ENCODE measurements around the gene TSPYL4.
A peak's percentile ranks its signal among the peaks of the same experiment; 100 is the strongest.
"Not testable (repeated sequence)": the region's sequence is repeated elsewhere in the genome, so short reads cannot be mapped to it uniquely, and the experiment has no call there.

The TSPYL4 gene

DNA sequence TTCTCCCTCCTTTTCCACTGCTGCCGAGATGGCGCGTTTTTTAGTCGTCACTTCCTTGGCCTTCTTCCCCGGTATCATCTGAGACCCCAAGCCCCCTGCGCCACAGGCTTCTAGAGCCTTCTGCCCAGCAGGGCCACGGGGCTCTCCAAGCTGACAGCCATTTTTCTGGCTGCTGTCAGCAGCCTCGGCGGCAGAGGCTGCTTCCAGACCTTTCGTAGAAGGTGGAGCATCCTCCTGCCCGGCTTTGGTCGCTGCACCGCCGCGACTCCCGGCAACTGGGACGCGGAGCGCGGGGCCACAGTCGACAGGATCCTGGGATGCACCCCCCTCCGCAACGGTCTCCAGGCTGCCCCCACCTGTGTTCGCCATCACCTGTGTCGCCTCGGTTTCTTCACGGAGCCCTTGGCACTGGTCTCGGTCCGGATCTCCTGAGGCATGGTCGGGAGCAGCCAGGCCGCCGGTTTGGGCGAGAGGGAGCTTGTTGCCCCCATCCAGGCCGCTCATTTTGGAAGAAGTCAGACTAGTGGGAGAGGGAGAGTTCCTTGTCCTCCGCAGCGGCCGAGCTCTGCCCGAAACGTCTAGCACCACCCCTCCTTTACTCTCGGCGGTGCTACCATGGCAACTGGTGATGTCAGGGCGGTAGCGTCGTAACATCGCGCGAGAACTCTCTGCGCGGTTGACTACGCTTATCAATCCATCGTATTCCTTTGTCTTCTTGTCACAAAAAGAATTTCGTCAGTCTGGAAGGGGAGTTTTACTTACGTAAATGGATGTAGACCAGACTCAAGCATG, at the start of gene TSPYL4:
Gene TSPYL4, minus strand, starts transcription at position 571 of the 792 bp plus-strand sequence. Its CDS starts 67 bp downstream, at position 504.
- DNase-seq: peak; percentile 95

DNA sequence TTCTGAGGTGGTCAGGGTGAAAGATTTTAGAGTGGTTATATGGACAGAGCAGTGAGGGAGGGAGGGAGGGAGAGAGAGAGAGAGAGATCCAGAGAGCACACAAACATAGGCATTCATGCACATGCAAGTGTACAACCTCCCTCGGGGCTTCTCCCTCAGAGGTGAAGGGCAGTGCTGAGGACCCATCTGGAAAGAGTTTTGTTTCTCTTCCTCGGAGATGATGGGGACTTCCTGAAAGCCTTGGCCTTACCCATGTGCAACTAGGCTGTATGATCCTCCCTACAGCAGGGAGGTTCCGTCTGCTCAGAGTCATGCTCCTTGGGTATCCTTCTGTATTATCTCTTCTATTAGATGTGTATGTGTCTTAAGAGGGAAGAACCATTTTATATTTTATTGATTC, 47.2 kb upstream of the TSPYL4 start:
- DNase-seq: no peak

- no peak for DNase-seq
These were observed 46.7 kb upstream of the TSPYL4 start for GRCh38 chr6:116300566-116300965.

DNA sequence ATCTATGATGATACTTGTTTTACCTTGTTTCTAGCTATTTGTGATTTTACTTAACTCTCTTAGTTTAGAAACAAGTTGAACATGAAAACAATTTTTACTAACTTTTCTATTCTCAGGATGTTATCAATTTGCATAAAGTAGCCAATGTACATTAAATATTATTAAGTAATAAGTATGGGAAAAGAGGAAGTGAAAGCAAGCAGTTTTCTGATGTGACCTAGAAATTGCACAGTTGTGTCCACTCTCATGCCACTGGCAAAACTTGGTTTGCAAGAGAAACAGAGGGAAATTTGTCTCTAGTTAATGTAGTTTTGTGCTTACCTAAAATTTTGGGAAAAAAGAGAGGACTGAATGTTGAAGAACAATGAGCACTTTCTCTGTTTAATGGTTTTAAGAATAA, 45.1 kb upstream of the TSPYL4 start:
- no peak for DNase-seq

DNA sequence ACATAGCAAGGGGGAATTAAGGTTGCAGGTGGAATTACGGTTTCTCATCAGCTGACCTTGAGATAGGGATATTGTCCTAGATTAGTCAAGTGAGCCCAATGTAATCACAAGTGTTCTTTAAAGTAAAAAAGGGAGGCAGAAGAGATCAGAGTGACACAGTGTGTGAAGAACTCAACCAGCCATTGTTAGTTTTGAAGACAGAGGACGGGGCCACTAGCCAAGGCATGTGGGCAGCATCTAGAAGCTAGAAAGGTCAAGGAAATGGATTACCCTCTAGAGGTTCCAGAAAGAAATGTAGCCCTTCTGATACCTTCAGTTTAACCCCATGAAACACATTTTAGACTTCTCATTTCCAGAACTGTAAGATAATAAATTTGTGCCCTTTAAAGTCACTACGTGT, 44.4 kb upstream of the TSPYL4 start:
- DNase-seq: no peak

DNA sequence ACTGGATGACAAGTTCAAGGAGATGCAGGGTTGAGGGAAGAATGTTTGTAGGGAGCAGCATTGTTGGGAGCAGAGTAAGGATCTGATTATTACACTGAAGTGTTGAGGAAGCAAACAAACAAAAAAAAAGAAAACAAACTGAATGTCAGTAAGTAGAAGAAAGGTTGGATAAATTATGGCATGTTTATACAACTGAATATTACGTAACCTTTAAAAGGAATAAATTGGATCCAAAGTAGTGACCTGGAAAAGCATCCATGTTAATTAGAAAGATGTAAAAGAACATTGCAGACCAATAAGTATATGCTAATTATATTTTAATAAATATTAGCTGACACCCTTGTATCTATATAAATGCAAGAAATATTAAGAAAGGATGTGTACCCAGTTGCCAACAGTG, 38.7 kb upstream of the TSPYL4 start:
- DNase-seq: no peak

DNA sequence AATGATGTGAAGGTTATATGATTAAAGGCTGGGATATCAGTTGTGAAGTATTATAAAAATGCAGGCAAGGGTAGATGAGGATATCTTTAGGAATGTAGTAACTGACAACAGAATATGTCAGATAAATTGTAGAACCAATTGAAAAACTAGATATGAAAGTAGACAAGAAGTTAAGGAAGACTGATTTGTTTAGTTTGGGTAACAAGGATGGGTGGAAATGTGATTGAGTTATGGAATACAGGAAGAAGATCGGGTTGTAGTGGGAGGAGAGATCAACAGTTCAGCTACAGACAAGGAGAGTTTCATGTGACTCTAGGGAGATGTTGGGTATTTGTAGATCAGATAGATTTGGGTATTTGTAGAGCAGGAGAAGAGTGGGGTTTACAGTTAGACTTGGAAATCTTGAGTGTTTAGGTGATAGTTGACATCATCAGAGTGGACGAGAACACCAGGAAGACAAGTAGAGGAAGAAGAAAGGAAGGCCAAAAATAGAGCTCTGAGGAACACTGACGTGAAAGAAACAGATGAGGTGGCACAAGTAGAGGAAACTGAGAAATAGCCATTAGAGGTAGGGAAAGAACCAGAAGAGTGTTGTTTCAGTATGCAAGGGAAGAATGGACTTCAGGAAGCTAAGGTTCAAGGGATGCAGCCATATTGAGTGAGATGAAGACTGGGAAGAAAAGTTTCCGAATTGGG, 38.0 kb upstream of the TSPYL4 start:
- no peak for DNase-seq

- no peak for DNase-seq
These were observed 36.9 kb upstream of the TSPYL4 start for GRCh38 chr6:116290799-116291198.

DNA sequence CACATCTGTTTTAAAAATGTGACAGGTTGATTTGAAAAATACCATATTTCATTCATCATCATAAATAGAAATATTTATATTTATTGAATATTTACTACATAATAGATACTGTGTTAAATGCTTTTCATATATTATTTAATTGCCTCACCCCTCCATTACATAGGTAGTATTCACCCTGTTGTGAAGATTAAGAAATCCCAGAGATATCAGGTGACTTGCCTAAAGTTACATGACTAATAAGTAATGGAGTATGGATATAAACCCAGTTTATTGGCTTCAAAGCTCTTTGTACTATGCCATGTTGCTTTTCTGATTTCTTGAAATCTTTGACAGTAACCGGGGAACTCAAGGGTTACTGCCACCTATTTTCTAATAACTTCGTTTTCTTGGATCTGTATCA, 36.0 kb upstream of the TSPYL4 start:
- DNase-seq: no peak

DNA sequence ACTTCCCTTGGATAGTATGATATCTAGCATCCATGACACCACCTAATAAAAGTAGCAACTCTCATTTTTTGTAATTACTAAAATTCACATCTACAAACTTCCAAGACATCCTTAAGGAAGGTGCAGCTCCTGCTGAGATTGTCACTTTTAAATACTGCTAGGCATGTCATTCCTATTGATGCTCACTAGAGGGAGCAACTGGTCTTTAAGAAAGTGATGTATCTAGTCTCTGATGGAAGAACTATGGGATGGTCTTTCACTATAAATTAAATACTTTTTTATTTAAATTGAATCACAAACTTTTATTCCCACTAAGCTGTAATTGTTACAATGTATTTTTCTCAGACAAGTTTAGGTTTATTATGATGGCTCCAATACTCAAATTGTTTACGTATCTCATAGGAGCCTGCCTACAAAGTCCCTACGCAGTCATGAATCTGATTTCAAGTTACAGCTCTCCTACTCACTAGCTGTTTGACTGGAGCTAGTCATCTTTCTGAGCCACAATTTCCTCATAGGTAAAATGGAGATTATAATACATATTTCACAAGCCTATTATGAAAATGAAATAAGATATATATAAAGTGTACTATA, 33.9 kb upstream of the TSPYL4 start:
- DNase-seq: peak; percentile 57

DNA sequence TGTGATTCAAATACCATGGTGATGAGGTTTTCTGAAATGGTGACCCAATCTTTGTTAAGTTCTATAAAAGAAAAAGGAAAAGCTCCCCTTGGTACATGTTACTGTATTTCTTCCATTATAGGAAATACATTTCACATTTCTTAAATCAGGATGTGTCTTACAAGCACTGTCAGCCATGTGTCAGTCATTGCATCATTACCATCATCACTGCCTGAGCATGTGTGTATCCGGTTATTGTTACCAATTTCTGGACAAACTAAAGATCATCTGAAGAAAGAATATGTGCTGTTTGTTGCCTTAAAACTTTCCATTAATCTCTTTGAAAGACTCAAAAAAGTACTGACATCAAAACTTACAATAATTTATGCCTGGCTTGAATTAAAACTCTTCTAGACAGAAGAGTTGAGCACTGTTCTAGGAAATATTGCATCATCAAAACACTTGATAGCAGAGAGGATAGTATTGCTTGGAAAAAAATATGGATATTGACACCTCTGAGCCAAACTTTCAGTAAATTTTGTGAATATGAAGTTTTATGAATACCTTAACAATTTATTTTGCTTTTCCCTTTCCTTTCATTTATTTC, 33.0 kb upstream of the TSPYL4 start:
- DNase-seq: no peak

DNA sequence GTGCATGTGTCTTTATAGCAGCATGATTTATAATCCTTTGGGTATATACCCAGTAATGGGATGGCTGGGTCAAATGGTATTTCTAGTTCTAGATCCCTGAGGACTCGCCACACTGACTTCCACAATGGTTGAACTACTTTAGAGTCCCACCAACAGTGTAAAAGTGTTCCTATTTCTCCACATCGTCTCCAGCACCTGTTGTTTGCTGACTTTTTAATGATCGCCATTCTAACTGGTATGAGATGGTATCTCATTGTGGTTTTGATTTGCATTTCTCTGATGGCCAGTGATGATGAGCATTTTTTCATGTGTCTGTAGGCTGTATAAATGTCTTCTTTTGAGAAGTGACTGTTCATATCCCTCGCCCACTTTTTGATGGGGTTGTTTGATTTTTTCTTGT, 31.1 kb upstream of the TSPYL4 start:
- not testable (repeated sequence) for DNase-seq

GRCh38 chr6:116283191-116283590, 29.3 kb upstream of the TSPYL4 start:
- DNase-seq: no peak

DNA sequence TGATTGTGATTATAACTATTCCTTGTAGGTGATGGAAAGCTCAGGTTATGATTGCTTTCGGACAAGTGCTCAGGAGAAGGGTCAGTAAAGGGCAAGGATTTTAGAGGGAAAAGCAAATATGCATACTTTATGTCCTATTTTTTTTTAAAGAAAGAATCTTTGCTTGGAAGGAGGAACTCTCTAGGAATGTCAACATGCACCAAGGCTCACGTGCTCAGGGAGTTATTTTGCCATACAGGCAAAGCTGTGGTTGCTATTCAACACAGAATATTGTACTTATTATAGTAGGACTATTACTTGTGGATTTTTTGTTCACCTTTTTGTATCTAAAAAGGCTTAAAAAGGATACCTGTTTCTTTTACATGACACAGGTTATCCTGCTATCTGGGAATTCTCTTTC, 28.8 kb upstream of the TSPYL4 start:
- DNase-seq: no peak

DNA sequence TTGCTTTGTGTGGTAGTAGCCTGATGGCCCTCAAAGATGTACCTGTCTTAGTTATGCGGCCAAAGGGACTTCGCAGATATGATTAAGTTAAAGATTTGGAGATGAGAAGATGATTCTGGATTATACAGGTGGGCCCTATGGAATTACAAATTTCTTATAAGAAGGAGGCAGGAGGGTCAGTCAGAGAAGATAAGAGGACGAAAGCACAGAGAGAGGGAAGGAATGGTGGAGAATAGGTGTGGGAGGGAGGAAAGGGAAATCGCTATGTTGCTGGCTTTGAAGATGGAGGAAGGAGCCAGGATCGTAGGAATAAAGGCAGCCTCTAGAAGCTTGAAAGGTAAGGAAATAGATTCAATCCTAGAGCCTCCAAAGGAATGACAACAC, 27.1 kb upstream of the TSPYL4 start:
- DNase-seq: no peak

DNA sequence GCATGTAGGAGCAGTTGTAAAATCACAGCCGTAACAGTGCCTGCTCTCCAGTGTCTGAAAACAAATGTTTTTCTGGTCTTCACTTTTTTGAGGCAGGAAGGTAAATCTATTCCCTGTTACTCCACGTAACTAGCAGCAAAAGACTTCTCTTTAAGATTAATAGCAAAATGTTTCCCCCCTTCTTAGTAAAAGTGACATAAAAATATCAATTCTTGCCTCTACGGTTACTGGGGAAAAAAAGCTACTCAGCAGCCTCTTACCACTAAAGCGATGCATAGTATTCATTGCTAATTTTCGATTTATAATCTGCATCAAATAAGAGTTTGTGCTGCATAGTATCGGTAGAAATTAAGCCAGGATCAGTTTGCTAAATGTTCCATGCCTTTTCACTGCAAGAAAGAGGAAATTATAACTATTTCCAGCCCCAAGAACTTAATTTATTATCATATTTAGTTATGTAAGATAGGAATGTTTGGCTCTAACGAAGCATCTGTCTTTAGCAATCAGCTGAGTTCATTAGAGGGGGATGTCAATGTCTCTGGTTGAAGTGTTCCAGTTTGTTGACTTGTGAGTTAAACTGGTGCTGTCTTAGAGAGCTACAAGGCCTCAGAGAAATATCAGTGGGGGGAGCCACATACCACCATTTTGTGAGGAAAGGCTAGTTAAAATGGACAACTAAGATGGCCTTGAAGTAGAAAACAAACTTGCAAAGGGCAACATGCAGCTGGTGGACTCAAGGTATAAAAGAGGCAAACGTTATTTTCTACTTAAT, 26.5 kb upstream of the TSPYL4 start:
- peak; percentile 28 for DNase-seq

DNA sequence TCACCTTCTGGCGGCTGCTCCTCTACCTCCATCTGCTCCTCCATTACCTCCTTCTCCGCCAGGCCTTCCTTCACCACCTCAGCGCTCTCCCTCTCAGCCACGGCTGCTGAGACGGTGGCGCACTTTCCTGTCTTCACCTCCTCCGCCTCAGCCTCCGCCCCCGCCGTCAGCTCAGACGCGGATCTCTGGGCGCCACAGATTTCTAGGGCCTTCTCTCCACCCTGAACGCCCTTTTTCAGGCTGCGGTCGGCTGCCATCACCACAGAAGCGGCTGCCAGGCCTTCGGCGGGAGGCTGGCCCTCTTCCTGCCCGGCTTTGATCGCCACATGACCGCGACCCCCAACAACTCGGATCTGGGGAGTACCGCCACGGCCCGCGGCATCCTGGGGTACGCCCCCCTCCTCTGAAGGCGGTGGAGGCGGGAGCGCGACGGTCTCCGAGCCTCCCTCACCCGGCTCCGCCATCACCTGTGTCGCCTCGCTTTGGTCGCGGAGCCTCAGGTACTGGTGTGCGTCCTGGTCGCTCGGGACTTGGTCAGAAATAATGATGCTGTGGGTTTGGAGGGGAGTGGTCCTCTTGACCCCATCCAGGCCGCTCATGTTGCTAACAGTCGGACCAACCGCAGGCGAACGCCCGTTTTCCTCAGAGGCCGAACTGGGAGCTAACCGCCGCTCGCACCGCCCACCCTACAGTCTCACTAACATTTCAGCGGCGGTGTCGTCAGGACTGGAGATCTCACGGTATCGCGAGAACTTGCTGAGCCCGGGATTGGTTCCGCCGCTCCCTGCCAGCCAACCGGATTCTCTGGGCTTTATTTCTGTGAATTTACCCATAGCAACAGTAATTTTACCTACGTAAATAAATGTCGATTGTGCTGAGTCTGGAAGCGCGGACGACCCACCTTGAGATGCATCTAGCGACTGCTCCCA, 25.6 kb upstream of the TSPYL4 start, which contains the start of gene TSPYL1:
Gene TSPYL1, minus strand, starts transcription at position 699 of the 929 bp plus-strand sequence. Its CDS starts 100 bp downstream, at position 599.
- DNase-seq: peak; percentile 97

- peak; percentile 40 for DNase-seq
These were observed 25.0 kb upstream of the TSPYL4 start for GRCh38 chr6:116278854-116279231.

GRCh38 chr6:116278481-116278829, 24.6 kb upstream of the TSPYL4 start:
- DNase-seq: no peak

GRCh38 chr6:116277124-116277523, 23.2 kb upstream of the TSPYL4 start:
- DNase-seq: no peak

DNA sequence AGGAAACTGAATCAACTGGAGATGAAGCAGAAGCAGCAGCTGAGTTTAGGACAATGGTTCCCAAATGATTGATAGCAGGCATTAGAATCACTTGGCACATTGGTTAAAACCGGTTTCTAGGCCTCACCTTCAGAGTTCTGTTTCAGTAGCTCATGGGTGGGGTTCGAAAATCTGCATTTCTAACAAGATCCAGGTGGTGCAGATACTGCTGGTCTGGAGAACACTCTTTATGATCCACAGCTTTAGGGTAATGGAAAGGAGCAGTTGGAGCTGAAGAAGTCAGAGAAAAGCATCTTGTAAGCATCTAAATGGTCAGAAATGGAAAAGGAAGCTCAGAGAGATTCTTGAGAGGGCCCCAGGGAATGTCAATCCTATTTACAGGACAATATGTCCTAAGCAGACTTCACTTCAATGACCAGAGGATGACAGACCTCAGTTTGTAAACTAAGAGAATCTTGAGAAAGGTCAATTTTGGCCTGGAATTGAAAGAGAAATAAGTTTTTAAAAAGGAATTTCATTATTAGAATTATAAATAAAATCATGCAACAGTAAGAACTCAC, 17.4 kb upstream of the TSPYL4 start:
- DNase-seq: no peak
